WTC11 (cell line): ENCODE results near the gene KRTAP5-4. TPM values are rescaled to one million over a fixed set of nuclear protein-coding genes. Genes with fewer than 3 reads are reported as not detected.
A peak's percentile ranks its signal among the peaks of the same experiment; 100 is the strongest.
"Not testable (repeated sequence)": the region's sequence is repeated elsewhere in the genome, so short reads cannot be mapped to it uniquely, and the experiment has no call there.

ENCODE experiments used
- ATAC-seq: fragments of 200-7000 bp; cut with Tn5 transposase; 2 replicates; pipeline ENCODE4 v1.10.0; 2021; ENCODE audit warnings: mild to moderate bottlenecking, moderate library complexity
- CTCF ChIA-PET: fragments of 300-600 bp; sonication (Branson Sonifier 250); formaldehyde crosslinking; loops from one replicate; lab custom pipeline; 2021; ENCODE audit warnings: antibody characterized with exemption; lab: Charles Lee
- POLR2A ChIA-PET: fragments of 350-600 bp; sonication (Branson Sonifier 250); formaldehyde crosslinking; loops from one replicate; lab custom pipeline; 2021; ENCODE audit warnings: antibody characterized with exemption; lab: Charles Lee
- DNase-seq: peaks from one replicate; pipeline ENCODE4 v3.0.0; 2021; ENCODE audit warnings: low spot score
- H3K27ac Mint-ChIP-seq: 2 replicates; pipeline ENCODE4 v1.8.0; 2021; ENCODE audit warnings: mixed read lengths
- H3K27me3 Mint-ChIP-seq: 2 replicates; pipeline ENCODE4 v1.8.0; 2021; ENCODE audit warnings: low read depth, mild to moderate bottlenecking, moderate library complexity, mixed read lengths
- H3K36me3 Mint-ChIP-seq: 2 replicates; pipeline ENCODE4 v1.8.0; 2021; ENCODE audit warnings: mixed read lengths
- H3K4me1 Mint-ChIP-seq: 2 replicates; pipeline ENCODE4 v1.8.0; 2022; ENCODE audit warnings: mixed read lengths
- H3K4me3 Mint-ChIP-seq: 2 replicates; pipeline ENCODE4 v1.8.0; 2021; ENCODE audit warnings: mild to moderate bottlenecking, moderate library complexity, mixed read lengths
- H3K9me3 Mint-ChIP-seq: 2 replicates; pipeline ENCODE4 v1.8.0; 2021; ENCODE audit warnings: mixed read lengths
- CBFB ChIP-seq: sonication (generic); formaldehyde crosslinking; IDR thresholded peaks from 2 replicates; pipeline ENCODE4 v1.8.1; 2022; ENCODE audit warnings: mild to moderate bottlenecking, low read depth, missing genetic modification reagents
- E2F1 ChIP-seq: sonication (generic); formaldehyde crosslinking; IDR thresholded peaks from 2 replicates; pipeline ENCODE4 v1.8.0; 2022; ENCODE audit warnings: mild to moderate bottlenecking, missing genetic modification reagents
- GABPB1 ChIP-seq: sonication (generic); formaldehyde crosslinking; IDR thresholded peaks from 2 replicates; pipeline ENCODE4 v1.8.1; 2023; ENCODE audit warnings: mild to moderate bottlenecking, missing genetic modification reagents
- KAT7 ChIP-seq: sonication (generic); formaldehyde crosslinking; IDR thresholded peaks from 2 replicates; pipeline ENCODE4 v1.8.1; 2023; ENCODE audit warnings: missing genetic modification reagents, mild to moderate bottlenecking, borderline replicate concordance
- MXD4 ChIP-seq: fragments of 250-450 bp; sonication (Bioruptor Pico); IDR thresholded peaks from 2 replicates; pipeline ENCODE4 v1.8.0; 2021; ENCODE audit warnings: mild to moderate bottlenecking, moderate library complexity, borderline replicate concordance
- NFE2L1 ChIP-seq: sonication (generic); formaldehyde crosslinking; IDR thresholded peaks from 2 replicates; pipeline ENCODE4 v1.8.1; 2023; ENCODE audit warnings: missing genetic modification reagents
- NR1H2 ChIP-seq: sonication (generic); formaldehyde crosslinking; IDR thresholded peaks from 2 replicates; pipeline ENCODE4 v1.9.0; 2021; ENCODE audit warnings: mild to moderate bottlenecking, moderate library complexity, missing genetic modification reagents
- OVOL2 ChIP-seq: fragments of 250-450 bp; sonication (Bioruptor Pico); IDR thresholded peaks from 2 replicates; pipeline ENCODE4 v1.9.0; 2021; ENCODE audit warnings: mild to moderate bottlenecking, borderline replicate concordance
- SMAD4 ChIP-seq: sonication (generic); formaldehyde crosslinking; IDR thresholded peaks from 2 replicates; pipeline ENCODE4 v1.8.0; 2022; ENCODE audit warnings: mild to moderate bottlenecking, missing genetic modification reagents
- SOX15 ChIP-seq: fragments of 250-450 bp; sonication (Bioruptor Pico); IDR thresholded peaks from 2 replicates; pipeline ENCODE4 v1.9.0; 2021; ENCODE audit warnings: mild to moderate bottlenecking
- TEAD1 ChIP-seq: sonication (generic); formaldehyde crosslinking; IDR thresholded peaks from 2 replicates; pipeline ENCODE4 v1.8.0; 2022; ENCODE audit warnings: mild to moderate bottlenecking, missing genetic modification reagents
- TP53 ChIP-seq: sonication (generic); formaldehyde crosslinking; IDR thresholded peaks from 2 replicates; pipeline ENCODE4 v1.8.1; 2023; ENCODE audit warnings: mild to moderate bottlenecking, missing genetic modification reagents
- USF1 ChIP-seq: sonication (generic); formaldehyde crosslinking; IDR thresholded peaks from 2 replicates; pipeline ENCODE4 v1.8.0; 2022; ENCODE audit warnings: mild to moderate bottlenecking, missing genetic modification reagents
- ZNF121 ChIP-seq: sonication (generic); formaldehyde crosslinking; IDR thresholded peaks from 2 replicates; pipeline ENCODE4 v1.8.0; 2023; ENCODE audit warnings: missing genetic modification reagents
- ZNF232 ChIP-seq: sonication (generic); formaldehyde crosslinking; IDR thresholded peaks from 2 replicates; pipeline ENCODE4 v1.8.0; 2022; ENCODE audit warnings: mild to moderate bottlenecking, missing genetic modification reagents
- ZNF317 ChIP-seq: sonication (generic); formaldehyde crosslinking; IDR thresholded peaks from 2 replicates; pipeline ENCODE4 v1.8.1; 2023; ENCODE audit warnings: low read depth, mild to moderate bottlenecking, moderate library complexity, missing genetic modification reagents, borderline replicate concordance
- total RNA-seq: library from RNA; stranded (reverse); gene quantifications from 3 replicates; pipeline ENCODE4 v1.2.3, GENCODE V29; 2021
- TF ChIP-seq, protein P1 (sequence below): sonication (generic); formaldehyde crosslinking; IDR thresholded peaks from 2 replicates; pipeline ENCODE4 v1.8.1; 2023; ENCODE audit warnings: mild to moderate bottlenecking, missing genetic modification reagents
- TF ChIP-seq, protein P2 (sequence below): sonication (generic); formaldehyde crosslinking; IDR thresholded peaks from 2 replicates; pipeline ENCODE4 v1.8.0; 2022; ENCODE audit warnings: mild to moderate bottlenecking, missing genetic modification reagents
- TF ChIP-seq, protein P3 (sequence below): sonication (generic); formaldehyde crosslinking; IDR thresholded peaks from 2 replicates; pipeline ENCODE4 v1.8.0; 2022; ENCODE audit warnings: mild to moderate bottlenecking, missing genetic modification reagents

The KRTAP5-4 gene
- total RNA-seq, 1 experiment from 2014 or later: not detected

DNA sequence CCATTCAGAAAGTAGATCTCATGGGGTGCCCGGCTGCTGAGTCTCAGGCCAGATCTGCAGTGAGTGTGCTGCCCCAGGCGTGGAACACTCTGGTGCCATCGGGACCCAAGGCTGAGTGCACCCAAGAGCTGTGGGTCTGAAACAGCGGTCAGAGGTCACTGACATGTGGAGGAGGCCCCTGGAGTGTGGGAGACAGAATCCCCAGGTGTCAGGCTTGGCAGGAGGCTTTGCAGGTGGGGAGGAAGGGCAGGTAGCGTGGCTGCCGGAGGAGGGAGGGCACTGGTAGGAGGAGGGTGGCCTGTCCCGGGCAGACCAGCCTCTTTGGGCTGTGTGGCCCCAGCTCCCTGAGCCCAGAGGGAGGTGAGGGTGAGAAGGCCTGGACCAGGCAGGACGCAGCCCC lies 43.4 kb upstream of the KRTAP5-4 start (continued):
- TF ChIP-seq SMAD4 (CRISPR knock-in tag): no peak
- no peak for TF ChIP-seq MXD4 (CRISPR knock-in tag)
- TF ChIP-seq NFE2L1 (CRISPR knock-in tag): no peak
- TF ChIP-seq, protein P1, sequence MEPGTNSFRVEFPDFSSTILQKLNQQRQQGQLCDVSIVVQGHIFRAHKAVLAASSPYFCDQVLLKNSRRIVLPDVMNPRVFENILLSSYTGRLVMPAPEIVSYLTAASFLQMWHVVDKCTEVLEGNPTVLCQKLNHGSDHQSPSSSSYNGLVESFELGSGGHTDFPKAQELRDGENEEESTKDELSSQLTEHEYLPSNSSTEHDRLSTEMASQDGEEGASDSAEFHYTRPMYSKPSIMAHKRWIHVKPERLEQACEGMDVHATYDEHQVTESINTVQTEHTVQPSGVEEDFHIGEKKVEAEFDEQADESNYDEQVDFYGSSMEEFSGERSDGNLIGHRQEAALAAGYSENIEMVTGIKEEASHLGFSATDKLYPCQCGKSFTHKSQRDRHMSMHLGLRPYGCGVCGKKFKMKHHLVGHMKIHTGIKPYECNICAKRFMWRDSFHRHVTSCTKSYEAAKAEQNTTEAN (CRISPR knock-in tag): no peak
- TF ChIP-seq, all 79 proteins: peak for 0

DNA sequence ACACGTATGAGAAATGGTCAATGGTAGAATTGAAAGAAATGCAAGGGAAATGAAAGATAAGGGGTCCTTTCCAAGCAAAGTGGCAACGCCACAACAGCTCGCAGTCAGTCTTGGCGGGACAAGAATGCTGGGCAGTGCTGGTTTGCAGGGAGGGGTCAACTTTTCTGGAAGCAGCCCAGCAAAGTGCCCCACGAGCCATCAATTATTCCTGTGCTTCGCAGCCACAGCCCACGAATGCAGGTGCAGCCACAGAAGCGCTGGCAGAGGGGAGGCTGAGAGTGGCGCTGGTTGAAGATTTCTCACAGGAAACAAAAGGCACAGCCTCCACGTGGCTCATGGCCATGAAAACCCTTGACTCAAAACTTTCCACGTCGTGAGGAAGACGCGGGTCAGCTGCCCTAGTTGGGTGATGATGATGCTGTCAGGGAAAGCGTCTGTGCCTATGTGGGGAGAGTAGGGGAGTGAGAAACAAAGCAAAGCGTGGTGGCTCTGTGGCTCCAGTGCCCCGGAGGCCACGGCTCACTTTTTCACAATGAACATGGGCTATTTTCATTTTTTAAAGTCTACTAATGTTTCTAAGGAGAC lies 40.9 kb upstream of the KRTAP5-4 start:
- H3K4me1 Mint-ChIP-seq, H3K36me3 Mint-ChIP-seq, H3K9me3 Mint-ChIP-seq, DNase-seq, H3K27ac Mint-ChIP-seq, H3K27me3 Mint-ChIP-seq, ATAC-seq, CTCF ChIA-PET, H3K4me3 Mint-ChIP-seq, POLR2A ChIA-PET: not testable (repeated sequence)

DNA sequence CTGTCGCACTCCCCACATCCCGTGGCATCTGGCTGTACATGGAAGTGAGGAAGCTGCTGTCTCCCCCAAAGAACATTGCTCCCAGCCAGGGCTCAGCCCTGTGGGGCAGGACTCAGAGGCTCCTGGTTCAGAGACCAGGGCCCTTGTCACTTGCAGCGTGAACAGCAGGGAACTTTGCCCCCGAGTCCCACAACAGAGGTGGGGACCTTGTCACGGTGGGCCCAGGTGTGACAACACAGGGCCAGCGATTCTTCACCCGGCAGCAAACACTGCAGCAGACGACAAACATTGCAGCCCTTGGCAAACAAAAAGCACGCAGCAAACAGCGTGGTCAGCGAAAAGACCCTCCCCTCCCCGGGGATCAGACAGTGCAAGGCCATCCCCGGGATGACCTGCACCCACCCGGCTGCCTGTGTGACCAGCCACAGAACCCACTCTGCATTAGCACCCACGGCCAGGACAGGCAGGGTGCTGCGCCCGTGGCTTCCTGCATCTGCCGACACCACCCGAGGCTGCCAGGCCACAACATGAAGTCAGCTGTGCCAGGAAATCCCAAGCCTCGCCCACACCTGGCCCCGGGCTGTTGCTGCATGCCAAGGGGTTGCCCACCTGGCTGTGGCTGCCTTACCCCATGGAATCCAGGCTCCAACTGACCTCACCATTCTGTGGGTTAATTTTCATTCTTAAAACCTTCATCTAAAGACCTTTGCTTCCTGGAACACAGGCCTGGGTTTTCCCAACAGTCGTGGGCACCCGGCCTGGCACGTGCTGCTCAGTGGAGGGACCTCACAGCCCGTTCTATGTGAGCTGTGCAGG lies 39.7 kb upstream of the KRTAP5-4 start:
- H3K4me1 Mint-ChIP-seq, CTCF ChIA-PET, POLR2A ChIA-PET, H3K27ac Mint-ChIP-seq, H3K9me3 Mint-ChIP-seq, H3K27me3 Mint-ChIP-seq, H3K4me3 Mint-ChIP-seq, ATAC-seq, H3K36me3 Mint-ChIP-seq, DNase-seq: not testable (repeated sequence)
- peak; percentile 77 for TF ChIP-seq GABPB1

DNA sequence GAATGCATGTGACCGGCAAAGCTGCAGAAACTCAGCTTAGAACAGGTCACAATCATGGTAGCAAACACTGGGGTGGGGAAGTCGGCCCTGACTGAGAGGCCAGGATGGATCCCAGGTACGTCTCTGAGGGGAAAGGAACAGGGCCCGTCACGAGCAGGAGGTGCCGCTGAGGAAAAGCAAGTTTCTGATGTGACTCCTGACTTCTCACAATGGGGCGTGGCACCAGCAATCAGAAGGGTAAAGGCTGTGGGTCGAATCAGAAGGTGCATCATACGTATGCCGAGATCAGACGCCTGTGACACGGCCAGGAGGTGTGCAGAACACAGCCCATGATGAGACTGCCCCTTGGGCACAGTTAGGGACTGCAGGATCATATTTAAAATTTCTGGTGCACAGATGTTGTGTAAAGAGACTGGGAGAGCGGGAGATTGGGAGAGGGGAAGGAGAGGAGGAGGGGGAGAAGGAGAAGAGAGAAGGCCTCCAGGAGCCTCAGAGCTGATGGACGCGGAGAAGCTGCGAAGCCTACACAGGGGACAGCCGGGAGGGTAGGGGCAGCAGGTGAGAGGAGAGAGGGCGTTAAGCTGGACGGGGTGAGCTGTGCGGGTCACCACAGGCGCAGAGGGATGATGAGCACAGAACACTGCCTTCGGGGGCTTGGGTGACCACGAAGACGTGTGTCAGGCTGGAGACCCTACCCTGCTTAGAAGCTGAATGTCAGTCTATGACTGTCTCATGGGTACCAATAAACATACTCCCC lies 38.4 kb upstream of the KRTAP5-4 start:
- ATAC-seq: no peak
- H3K4me3 Mint-ChIP-seq: no peak overlapping the region
- H3K27me3 Mint-ChIP-seq: peaks cover 7% of the 10 kb centered on the region

More for the DNA sequence above, 38.4 kb upstream of the KRTAP5-4 start:
- ChIA-PET CTCF (interaction anchor here (0.9 kb wide), 1 partner anchor 34 kb away, joined by 3 read pairs; no protein-coding TSS in a partner anchor), POLR2A (no interaction called here)
- DNase-seq: no peak
- Mint-ChIP-seq H3K9me3 (no peaks in the 10 kb centered on the region), H3K4me1 (no peaks in the 10 kb centered on the region), H3K36me3 (no peaks in the 10 kb centered on the region)
- TF ChIP-seq, protein P2, sequence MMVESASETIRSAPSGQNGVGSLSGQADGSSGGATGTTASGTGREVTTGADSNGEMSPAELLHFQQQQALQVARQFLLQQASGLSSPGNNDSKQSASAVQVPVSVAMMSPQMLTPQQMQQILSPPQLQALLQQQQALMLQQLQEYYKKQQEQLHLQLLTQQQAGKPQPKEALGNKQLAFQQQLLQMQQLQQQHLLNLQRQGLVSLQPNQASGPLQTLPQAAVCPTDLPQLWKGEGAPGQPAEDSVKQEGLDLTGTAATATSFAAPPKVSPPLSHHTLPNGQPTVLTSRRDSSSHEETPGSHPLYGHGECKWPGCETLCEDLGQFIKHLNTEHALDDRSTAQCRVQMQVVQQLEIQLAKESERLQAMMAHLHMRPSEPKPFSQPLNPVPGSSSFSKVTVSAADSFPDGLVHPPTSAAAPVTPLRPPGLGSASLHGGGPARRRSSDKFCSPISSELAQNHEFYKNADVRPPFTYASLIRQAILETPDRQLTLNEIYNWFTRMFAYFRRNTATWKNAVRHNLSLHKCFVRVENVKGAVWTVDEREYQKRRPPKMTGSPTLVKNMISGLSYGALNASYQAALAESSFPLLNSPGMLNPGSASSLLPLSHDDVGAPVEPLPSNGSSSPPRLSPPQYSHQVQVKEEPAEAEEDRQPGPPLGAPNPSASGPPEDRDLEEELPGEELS (CRISPR knock-in tag): no peak
- no peak for TF ChIP-seq E2F1 (CRISPR knock-in tag)
- TF ChIP-seq ZNF121 (CRISPR knock-in tag): no peak
- TF ChIP-seq TP53 (CRISPR knock-in tag): no peak
- no peak for TF ChIP-seq ZNF232 (CRISPR knock-in tag)
- TF ChIP-seq ZNF317 (CRISPR knock-in tag): no peak
- TF ChIP-seq OVOL2: no peak
- TF ChIP-seq, protein P3, sequence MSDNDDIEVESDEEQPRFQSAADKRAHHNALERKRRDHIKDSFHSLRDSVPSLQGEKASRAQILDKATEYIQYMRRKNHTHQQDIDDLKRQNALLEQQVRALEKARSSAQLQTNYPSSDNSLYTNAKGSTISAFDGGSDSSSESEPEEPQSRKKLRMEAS: no peak
- no peak for TF ChIP-seq NR1H2
- no peak for TF ChIP-seq TEAD1 (CRISPR knock-in tag)
- TF ChIP-seq CBFB (CRISPR knock-in tag): no peak
- no peak for TF ChIP-seq KAT7 (CRISPR knock-in tag)
- TF ChIP-seq USF1: no peak
- TF ChIP-seq SOX15 (CRISPR knock-in tag): no peak
- TF ChIP-seq, all 79 proteins: peak for 0
- H3K27ac Mint-ChIP-seq: peak overlapping the region; percentile 50; the same call in 1 of the 2 replicates
